ENCODE data around the gene PAPPA. TPM values are rescaled to one million over a fixed set of nuclear protein-coding genes. Genes with fewer than 3 reads are reported as not detected.

PAPPA gene
- total and polyA plus RNA-seq, 2 of the 8 experiments (the other 6 are each of a cell fraction or from before 2014, with no cell fraction given) = 0.18 to 0.63 TPM

GRCh38 chr9:116208417-116209232 lies 55.0 kb downstream of the PAPPA start:
- WGBS, 2 experiments (ENCODE audit: extremely low coverage in 1 of 2, insufficient coverage in 1 of 2, insufficient read length in 1 of 2, insufficient replicate concordance in 2 of 2, low coverage in 1 of 2, low lambda C conversion rate in 2 of 2, missing lambda C conversion rate in 1 of 2) = 87% methylated on average over 5 of the region's 5 CpGs; no CpG with 5 or more reads in 1 of the 2 experiments
- Histone ChIP-seq H3K36me3 (ENCODE audit: control insufficient read depth in 2 of 4, insufficient read depth in 4 of 4, low read length in 3 of 4) (no peaks in the 10 kb centered on the region), H3K4me3 (ENCODE audit: extremely low read depth in 1 of 4, insufficient read depth in 2 of 4, low read depth in 3 of 4, low read length in 4 of 4) (no peak overlapping the region), H2BK20ac (ENCODE audit: low read length) (no peak overlapping the region), H3K56ac (replicated peaks; ENCODE audit: insufficient read length, low read depth, low read length) (no peak overlapping the region), H3K79me1 (ENCODE audit: low read depth, low read length) (no peaks in the 10 kb centered on the region), H4K91ac (replicated peaks; ENCODE audit: insufficient read length, low read length) (no peak overlapping the region), H3K79me2 (ENCODE audit: control insufficient read depth in 1 of 2, insufficient read depth in 2 of 2, low read length in 2 of 2) (no peaks in the 10 kb centered on the region), H2BK5ac (ENCODE audit: low read depth, low read length) (no peak overlapping the region), H3K23ac (ENCODE audit: insufficient read length) (no peak overlapping the region), H3K9me3 (ENCODE audit: insufficient read depth in 2 of 2, low read depth in 1 of 2, low read length in 1 of 2) (no peaks in the 10 kb centered on the region), H2AFZ (ENCODE audit: low read length) (no peak overlapping the region), H3K4me2 (ENCODE audit: insufficient read depth in 1 of 2, low read depth in 2 of 2, low read length in 2 of 2) (no peak overlapping the region), H3K4ac (replicated peaks; ENCODE audit: insufficient read length, low read depth, low read length) (no peak overlapping the region), H3K18ac (ENCODE audit: extremely low read depth, low read length) (no peak overlapping the region), H2BK15ac (ENCODE audit: low read length) (no peak overlapping the region), H3K4me1 (replicated peaks in 1 of 4; ENCODE audit: control insufficient read depth in 3 of 4, insufficient read depth in 4 of 4, low read length in 3 of 4) (peaks cover 0 to 3% (median 1%) of the 10 kb centered on the region in 4 experiments; a peak in 2 of 7 replicates), H3K23me2 (ENCODE audit: low read depth, low read length) (no peaks in the 10 kb centered on the region), H3K27ac (ENCODE audit: low read depth, low read length) (no peak overlapping the region), H3K27me3 (replicated peaks in 1 of 4; ENCODE audit: control insufficient read depth in 3 of 4, extremely low read depth in 1 of 4, insufficient read depth in 3 of 4, low read length in 3 of 4) (no peaks in the 10 kb centered on the region), H4K5ac (ENCODE audit: insufficient read length, low read depth, low read length) (no peak overlapping the region), H4K20me1 (replicated peaks in 1 of 2; ENCODE audit: control insufficient read depth in 1 of 2, insufficient read depth in 2 of 2, low read length in 2 of 2) (no peaks in the 10 kb centered on the region), H2BK12ac (ENCODE audit: low read depth, low read length) (no peak overlapping the region), H3K9ac (replicated peaks in 1 of 4; ENCODE audit: extremely low read depth in 1 of 4, low read depth in 3 of 4, low read length in 3 of 4) (no peak overlapping the region), H2BK120ac (replicated peaks; ENCODE audit: low read depth, low read length) (no peak overlapping the region), H3K14ac (ENCODE audit: insufficient read length) (no peak overlapping the region), H2AK5ac (ENCODE audit: low read depth, low read length) (no peak overlapping the region), H4K8ac (ENCODE audit: extremely low read depth, insufficient read depth, low read length) (no peak overlapping the region)
- ChIA-PET POLR2A (ENCODE audit: partially characterized antibody) (no interaction called here), CTCF (ENCODE audit: partially characterized antibody) (interaction anchor here (0.8 to 1.1 kb wide), 2 partner anchors 9 to 382 kb away, joined by 3 read pairs; no protein-coding TSS in a partner anchor)
- no peak for FAIRE-seq
- no peak for DNase-seq (ENCODE audit: low read depth in 1 of 2, low spot score in 2 of 2)
- TF ChIP-seq TAF7 (optimal IDR thresholded peaks at IDR 0.05; ENCODE audit: borderline replicate concordance, low read depth, low read length) = no peak
- TF ChIP-seq HDAC2 (IDR thresholded peaks at IDR 0.05; ENCODE audit: borderline replicate concordance in 1 of 2, low read depth in 2 of 2, low read length in 2 of 2) = no peak
- TF ChIP-seq TBP (IDR thresholded peaks at IDR 0.05; ENCODE audit: low read depth, low read length) = no peak
- no peak for TF ChIP-seq JUN (IDR thresholded peaks at IDR 0.05; ENCODE audit: low read depth, low read length)
- TF ChIP-seq SP2 (IDR thresholded peaks at IDR 0.05; ENCODE audit: low read length) = no peak
- no peak for TF ChIP-seq CBX8 (IDR thresholded peaks at IDR 0.05; ENCODE audit: borderline replicate concordance, low read depth, low read length)
- no peak for TF ChIP-seq FOSL1 (IDR thresholded peaks at IDR 0.05; ENCODE audit: insufficient read depth, low read depth, low read length)
- no peak for TF ChIP-seq YY1 (IDR thresholded peaks at IDR 0.05; ENCODE audit: low read depth, low read length)
- TF ChIP-seq NRF1 (IDR thresholded peaks at IDR 0.05; ENCODE audit: low read depth, low read length) = no peak
- TF ChIP-seq RAD21 (IDR thresholded peaks at IDR 0.05 in 1 of 2, conservative IDR thresholded peaks at IDR 0.05 in 1 of 2; ENCODE audit: low read depth in 2 of 2, low read length in 2 of 2) = no peak
- no peak for TF ChIP-seq BACH1 (IDR thresholded peaks at IDR 0.05; ENCODE audit: low read length)
- no peak for TF ChIP-seq EZH2 (IDR thresholded peaks at IDR 0.05; ENCODE audit: low read depth, low read length, severe bottlenecking)
- TF ChIP-seq POLR2AphosphoS5 (IDR thresholded peaks at IDR 0.05; ENCODE audit: low read depth, low read length) = no peak

Data from H1 (cell line).